Amygdala (tissue), 56 donors: Measurements from ENCODE around the gene PLPPR4.
"Not testable (repeated sequence)": the region's sequence is repeated elsewhere in the genome, so short reads cannot be mapped to it uniquely, and the experiment has no call there.

ENCODE experiments used
- DNase-seq, 56 donors: peaks; one replicate each; lab custom pipeline; 2025; lab: John Stamatoyannopoulos, UW

The PLPPR4 gene

GRCh38 chr1:99264201-99265021 lies at the start of gene PLPPR4:
TSS of gene PLPPR4 (plus strand) at chr1:99264492. CDS start at chr1:99264594, 102 bp downstream.
- DNase-seq: peak in 48 of 56 donors; percentile 3 to 71 (median 37)

- no peak for DNase-seq
Observed at GRCh38 chr1:99216956-99217355, 47.3 kb upstream of the PLPPR4 start.

GRCh38 chr1:99217599-99217998 lies 46.7 kb upstream of the PLPPR4 start:
- DNase-seq: no peak

GRCh38 chr1:99218572-99218971 lies 45.7 kb upstream of the PLPPR4 start:
- no peak for DNase-seq

- DNase-seq: no peak
Observed at GRCh38 chr1:99218999-99219398, 45.3 kb upstream of the PLPPR4 start.

GRCh38 chr1:99227056-99227897 lies 37.0 kb upstream of the PLPPR4 start:
- DNase-seq: peak in 1 of 56 donors; percentile 3

GRCh38 chr1:99228153-99228552 lies 36.1 kb upstream of the PLPPR4 start:
- no peak for DNase-seq

- no peak for DNase-seq
Observed at GRCh38 chr1:99229122-99229521, 35.2 kb upstream of the PLPPR4 start.

GRCh38 chr1:99230695-99231094 lies 33.6 kb upstream of the PLPPR4 start:
- no peak for DNase-seq

GRCh38 chr1:99232172-99232571 lies 32.1 kb upstream of the PLPPR4 start:
- no peak for DNase-seq

- DNase-seq: peak in 4 of 56 donors; percentile 2 to 27 (median 8)
Observed at GRCh38 chr1:99233446-99233845, 30.8 kb upstream of the PLPPR4 start.

- DNase-seq: no peak
Observed at GRCh38 chr1:99236756-99237155, 27.5 kb upstream of the PLPPR4 start.

- DNase-seq: no peak
Observed at GRCh38 chr1:99239690-99240089, 24.6 kb upstream of the PLPPR4 start.

GRCh38 chr1:99240621-99241020 lies 23.7 kb upstream of the PLPPR4 start:
- DNase-seq: no peak

- no peak for DNase-seq
Observed at GRCh38 chr1:99246152-99246551, 18.1 kb upstream of the PLPPR4 start.

- DNase-seq: no peak
Observed at GRCh38 chr1:99247199-99247598, 17.1 kb upstream of the PLPPR4 start.

GRCh38 chr1:99250728-99251127 lies 13.6 kb upstream of the PLPPR4 start:
- DNase-seq: no peak

GRCh38 chr1:99251308-99251707 lies 13.0 kb upstream of the PLPPR4 start:
- DNase-seq: no peak

- DNase-seq: no peak
Observed at GRCh38 chr1:99252630-99253029, 11.7 kb upstream of the PLPPR4 start.

GRCh38 chr1:99260402-99260801 lies 3.9 kb upstream of the PLPPR4 start:
- DNase-seq: not testable (repeated sequence)

- no peak for DNase-seq
Observed at GRCh38 chr1:99265124-99265523, 832 bp downstream of the PLPPR4 start.

- DNase-seq: no peak
Observed at GRCh38 chr1:99266726-99267125, 2.4 kb downstream of the PLPPR4 start.
